T-helper 1 cell treated with Interleukin-12 subunit alpha and Interleukin-12 subunit beta and Interleukin-4 antibody, amounts not matched to agents 30 ng/mL and 1 ng/mL, for 36 hours (primary cell): ENCODE results near the gene DHRSX. TPM values are rescaled to one million over a fixed set of nuclear protein-coding genes. Genes with fewer than 3 reads are reported as not detected.
"Not testable (repeated sequence)": the region's sequence is repeated elsewhere in the genome, so short reads cannot be mapped to it uniquely, and the experiment has no call there.

ENCODE experiments used
- intact Hi-C: fragments of 100-400 bp; cut with micrococcal nuclease; formaldehyde crosslinking; loops from one replicate; pipeline ENCODE4 v1.15.1; 2024
- total RNA-seq: library from RNA; stranded (reverse); gene quantifications from 2 replicates; pipeline ENCODE4 v1.2.3, GENCODE V29; 2022

Gene DHRSX
- total RNA-seq, 1 donor from 2014 or later, result 20.0 TPM

DNA sequence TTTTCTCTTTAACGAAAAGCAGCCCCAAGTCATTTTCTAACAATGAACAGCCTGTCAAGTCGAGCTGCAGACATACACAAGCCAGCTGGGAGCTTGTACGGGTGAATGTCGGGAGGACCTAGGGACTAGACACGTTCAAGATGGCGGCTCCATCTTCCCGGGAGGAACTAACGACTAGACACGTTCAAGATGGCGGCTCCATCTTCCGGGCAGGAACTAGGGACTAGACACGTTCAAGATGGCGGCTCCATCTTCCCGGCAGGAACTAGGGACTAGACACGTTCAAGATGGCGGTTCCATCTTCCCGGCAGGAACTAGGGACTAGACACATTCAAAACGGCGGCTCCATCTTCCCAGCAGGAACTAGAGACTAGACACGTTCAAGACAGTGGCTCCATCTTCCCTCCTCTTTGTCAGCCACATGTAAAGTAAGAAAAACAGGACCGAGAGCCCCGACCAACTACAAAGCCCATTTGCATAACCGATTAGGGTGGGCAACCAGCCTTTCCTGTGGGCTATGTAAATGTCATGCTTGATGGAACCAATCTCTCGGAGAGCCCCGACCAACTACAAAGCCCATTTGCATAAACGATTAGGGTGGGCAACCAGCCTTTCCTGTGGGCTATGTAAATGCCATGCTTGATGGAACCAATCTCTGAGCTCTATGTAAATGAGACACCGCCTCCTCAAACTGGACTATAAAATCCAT lies 175.5 kb downstream of the DHRSX start:
- intact Hi-C loops, result no loop called here

- intact Hi-C loops, result no loop called here
Observed at GRCh38 chrX:2324151-2324550, 176.6 kb downstream of the DHRSX start.

DNA sequence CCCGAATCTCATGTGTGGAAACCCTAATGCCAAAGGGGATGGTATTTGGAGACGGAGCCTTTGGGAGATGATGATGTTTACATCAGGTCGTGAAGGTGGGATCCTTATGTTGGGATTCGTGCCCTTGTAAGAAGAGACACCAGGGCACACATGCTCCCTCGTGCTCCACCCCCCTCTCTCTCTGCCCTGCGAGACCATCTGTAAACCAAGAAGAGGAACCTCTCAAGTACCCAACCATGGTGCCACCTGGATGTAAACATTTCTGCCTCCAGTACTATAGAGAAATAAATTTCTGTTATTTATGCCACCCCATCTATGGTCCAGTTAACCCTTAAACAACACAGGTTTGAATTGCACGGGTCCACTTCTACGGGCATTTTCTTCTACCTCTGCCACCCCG lies 179.4 kb downstream of the DHRSX start:
- intact Hi-C loops, result no loop called here

DNA sequence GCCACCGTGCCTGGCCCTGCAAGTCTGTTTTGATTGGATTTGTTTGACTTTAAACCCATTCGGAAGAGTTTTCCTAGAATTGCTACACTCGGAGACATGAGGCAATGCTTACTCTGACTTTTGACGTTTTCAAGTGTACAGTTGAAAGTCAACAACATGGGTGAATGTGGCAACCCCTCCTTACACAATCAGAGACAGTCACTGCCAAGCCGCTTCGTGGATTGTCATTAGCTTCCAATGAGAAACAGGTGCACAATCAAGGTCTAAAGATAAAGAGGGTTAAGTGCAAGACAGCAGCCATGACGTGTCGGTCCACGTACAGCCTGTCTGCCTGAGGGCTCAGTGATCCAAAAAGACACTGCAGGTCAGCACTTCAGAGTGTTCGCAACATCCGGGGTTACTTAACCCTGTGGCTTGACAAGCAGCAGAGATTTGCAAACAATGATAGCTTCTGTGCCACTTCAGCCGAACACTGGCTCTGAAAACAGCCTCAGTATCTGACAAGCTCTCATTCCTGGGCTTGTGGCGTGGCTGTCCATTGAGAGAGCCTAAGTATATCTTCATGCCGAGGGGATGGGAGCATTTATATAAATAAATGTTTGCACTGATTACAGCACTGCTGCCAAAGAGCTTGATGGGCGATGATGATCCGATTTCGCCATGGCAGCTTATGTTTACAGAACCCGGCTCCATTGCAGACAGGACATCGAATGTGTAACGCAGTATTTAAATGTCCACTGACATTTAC lies 180.0 kb downstream of the DHRSX start:
- intact Hi-C loops, result no loop called here

GRCh38 chrX:2320089-2320488 lies 180.7 kb downstream of the DHRSX start:
- intact Hi-C loops, result no loop called here

GRCh38 chrX:2318371-2318770 lies 182.4 kb downstream of the DHRSX start:
- intact Hi-C loops, result no loop called here

DNA sequence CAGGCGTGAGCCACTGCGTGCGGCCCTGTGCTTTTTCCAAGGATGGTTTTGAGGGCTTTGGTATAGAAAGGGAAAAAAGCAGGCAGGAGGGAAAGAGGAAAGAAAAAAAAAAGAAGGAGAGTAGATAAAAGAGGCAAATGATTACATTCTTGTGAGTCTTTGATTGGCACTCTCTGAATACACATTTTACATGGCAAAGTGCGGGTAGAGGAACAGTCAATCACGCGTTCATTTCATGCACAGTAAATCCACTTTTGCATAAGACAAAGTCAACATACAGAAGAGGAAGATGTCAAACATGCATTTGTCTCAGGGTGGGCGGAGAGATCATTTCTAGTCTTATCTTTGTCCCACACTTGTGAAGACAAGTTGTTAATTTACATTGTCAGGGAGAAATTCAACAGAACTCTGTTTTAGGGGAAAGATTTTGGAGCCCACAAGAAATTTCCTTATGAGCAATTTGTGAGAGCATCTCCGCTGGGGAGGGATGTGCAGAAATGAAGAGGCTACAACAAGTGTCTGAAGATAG lies 183.2 kb downstream of the DHRSX start:
- intact Hi-C loops, result no loop called here

GRCh38 chrX:2316534-2316933 lies 184.2 kb downstream of the DHRSX start:
- intact Hi-C loops, result no loop called here

- intact Hi-C loops, result no loop called here
Observed at GRCh38 chrX:2315434-2315833, 185.3 kb downstream of the DHRSX start.

- intact Hi-C loops, result no loop called here
Observed at GRCh38 chrX:2314831-2315365, 185.9 kb downstream of the DHRSX start.

DNA sequence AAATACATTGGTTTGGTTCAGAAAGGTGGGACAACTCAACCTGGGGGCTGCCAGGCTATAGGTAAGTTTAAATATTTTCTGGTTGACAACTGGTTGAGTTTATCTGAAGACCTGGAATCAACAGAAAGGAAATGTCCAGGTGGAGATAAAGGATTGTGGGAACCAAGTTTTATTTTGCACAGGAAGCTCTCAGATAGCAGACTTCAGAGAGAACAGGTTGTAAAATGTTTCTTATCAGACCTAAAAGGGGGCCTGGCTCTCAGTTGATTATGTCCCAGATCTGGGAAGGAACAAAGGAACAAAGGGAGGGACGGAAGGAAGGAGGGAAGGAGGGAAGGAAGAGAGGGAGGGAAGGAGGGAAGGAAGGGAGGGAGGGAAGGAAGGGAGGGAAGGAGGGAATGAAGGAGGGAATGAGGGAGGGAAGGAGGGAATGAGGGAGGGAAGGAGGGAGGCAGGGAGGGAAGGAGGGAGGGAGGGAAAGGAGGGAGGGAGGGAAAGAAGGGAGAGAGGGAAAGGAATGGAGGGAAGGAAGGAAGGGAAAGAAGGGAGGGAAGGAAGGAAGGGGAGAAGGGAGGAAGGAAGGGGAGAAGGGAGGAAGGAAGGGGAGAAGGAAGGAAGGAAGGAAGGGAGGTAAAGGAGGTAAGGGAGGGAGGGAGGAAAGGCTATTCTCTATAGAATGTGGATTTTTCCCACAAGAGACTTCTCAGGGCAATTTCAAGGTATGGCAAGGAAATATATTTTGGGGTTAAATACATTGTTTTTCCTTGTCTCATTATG lies 186.7 kb downstream of the DHRSX start:
- intact Hi-C loops, result no loop called here

- intact Hi-C loops, result not testable (repeated sequence)
Observed at GRCh38 chrX:2312061-2312591, 188.7 kb downstream of the DHRSX start.

GRCh38 chrX:2311501-2311900 lies 189.3 kb downstream of the DHRSX start:
- intact Hi-C loops, result no loop called here

DNA sequence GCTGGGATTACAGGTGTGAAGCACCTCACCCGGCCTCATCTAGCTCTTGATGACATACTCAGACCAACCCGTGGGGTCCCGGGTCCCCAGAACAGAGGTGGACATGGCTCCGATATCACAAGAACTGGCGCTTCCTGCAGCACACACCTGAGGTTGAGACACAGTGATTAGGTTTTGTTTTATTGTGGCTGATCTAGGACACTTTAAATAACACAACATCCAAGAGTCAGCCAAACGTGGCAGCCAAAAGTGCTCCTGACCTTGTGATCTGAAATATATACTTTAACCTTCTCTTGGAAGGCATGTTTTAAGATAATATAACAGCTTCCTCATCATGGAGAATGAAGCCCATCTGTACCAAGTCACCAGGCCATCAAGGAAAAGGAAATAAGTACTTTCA lies 198.9 kb downstream of the DHRSX start:
- intact Hi-C loops, result no loop called here

DNA sequence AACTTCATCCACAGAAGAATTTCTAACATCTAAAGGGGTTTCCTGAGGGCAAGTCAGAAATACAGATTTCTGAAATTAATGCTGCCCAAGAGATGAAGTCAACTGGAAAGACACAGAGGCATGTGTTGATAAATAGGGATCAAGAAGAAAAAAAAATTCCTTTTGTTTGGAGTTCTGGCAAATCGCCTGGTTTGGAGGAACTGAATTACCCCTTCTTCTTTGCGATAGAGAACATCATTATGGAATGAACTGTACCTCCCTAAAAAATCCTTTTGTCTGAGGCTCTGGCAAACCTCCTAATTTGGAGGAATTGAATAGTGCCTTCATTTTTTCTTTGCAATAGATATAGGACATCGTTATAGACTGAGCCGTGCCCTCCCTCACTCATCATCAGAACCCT lies 200.9 kb downstream of the DHRSX start:
- intact Hi-C loops, result no loop called here

DNA sequence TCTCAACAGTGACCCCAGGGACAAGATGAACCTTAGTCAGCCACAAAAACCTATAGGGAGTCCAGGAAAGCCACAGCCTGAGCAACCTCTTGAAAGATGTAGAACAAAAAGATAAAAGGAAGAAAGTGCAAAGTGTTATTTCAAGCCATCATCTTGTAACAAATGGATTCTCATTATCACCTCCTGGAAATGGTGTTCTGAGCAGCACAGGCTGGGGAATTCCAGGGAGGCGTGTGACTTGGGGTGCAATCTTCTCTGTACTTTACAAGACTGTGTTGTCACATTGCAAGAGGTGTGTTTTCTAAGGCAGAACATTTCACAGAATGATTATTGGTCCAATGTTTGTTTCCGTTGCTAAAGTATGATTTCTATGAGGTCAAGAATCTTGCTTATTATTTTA lies 214.0 kb downstream of the DHRSX start:
- intact Hi-C loops, result loop anchor here (10.0 kb wide), 1 partner anchor 832 kb away; the partner anchor contains the start of gene ASMTL

DNA sequence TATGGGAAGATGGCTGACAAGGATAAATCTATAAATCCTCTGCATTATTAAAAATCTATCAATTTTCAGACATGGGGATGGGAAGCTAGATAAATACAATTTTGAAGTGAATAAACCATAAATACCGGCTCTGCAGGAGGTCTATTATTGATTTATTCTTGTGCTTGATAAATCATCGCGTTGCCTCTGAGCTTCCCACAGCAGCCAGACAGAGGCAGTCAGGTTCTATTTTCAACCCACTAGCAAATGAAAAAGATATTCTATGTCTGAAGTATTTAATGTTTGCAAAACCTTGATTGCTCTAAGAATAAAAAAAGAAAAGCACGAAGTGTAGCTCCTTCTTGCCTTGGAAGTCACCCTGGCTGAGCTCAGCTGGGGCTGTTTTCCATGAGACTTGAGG lies 216.2 kb downstream of the DHRSX start:
- intact Hi-C loops, result loop anchor here (10.0 kb wide), 1 partner anchor 830 kb away; the partner anchor contains the start of gene ASMTL

GRCh38 chrX:2284133-2284532 lies 216.6 kb downstream of the DHRSX start:
- intact Hi-C loops, result loop anchor here (10.0 kb wide), 1 partner anchor 829 kb away; the partner anchor contains the start of gene ASMTL

GRCh38 chrX:2283111-2283859 lies 217.5 kb downstream of the DHRSX start:
- intact Hi-C loops, result loop anchor here (10.0 kb wide), 1 partner anchor 828 kb away; the partner anchor contains the start of gene ASMTL

DNA sequence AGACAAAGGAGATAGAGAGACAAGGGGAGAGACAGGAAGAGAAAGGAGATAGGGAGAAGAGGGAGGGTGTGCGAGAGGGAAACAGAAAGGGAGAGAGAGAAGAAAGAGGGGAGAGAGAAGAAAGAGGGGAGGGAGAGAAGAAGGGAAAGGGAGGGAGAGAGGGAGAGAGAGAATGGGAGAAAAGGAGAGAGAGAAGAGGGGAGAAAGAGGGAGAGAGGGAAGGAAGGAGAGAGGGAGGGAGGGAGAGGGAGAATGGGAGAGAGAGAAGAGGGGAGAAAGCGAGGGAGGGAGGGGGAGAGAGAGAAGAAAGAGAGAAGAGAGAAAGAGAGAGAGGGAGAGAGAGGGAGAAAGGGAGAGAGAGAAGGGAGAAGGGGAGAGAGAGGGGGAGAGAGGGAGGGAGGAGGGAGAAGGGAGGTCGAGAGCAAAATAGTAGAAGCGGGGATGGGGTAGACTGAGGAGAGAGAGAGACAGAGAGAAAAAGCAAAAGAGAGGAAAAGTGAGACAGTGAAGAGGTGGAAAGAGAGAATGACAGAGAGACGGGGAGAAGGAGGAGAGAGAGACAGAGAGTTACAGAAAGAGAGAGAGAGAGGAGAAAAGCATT lies 218.2 kb downstream of the DHRSX start:
- intact Hi-C loops, result loop anchor here (10.0 kb wide), 1 partner anchor 828 kb away; the partner anchor contains the start of gene ASMTL
